NCI-H2029 treated with DMSO at 0.1 percent for 48 hours (cell line): Measurements from ENCODE around the gene ITGAX.
"Not testable (repeated sequence)": the region's sequence is repeated elsewhere in the genome, so short reads cannot be mapped to it uniquely, and the experiment has no call there.

Experiments
- DNase-seq: peaks from one replicate; lab custom pipeline; 2025; lab: John Stamatoyannopoulos, UW

The ITGAX gene

DNA sequence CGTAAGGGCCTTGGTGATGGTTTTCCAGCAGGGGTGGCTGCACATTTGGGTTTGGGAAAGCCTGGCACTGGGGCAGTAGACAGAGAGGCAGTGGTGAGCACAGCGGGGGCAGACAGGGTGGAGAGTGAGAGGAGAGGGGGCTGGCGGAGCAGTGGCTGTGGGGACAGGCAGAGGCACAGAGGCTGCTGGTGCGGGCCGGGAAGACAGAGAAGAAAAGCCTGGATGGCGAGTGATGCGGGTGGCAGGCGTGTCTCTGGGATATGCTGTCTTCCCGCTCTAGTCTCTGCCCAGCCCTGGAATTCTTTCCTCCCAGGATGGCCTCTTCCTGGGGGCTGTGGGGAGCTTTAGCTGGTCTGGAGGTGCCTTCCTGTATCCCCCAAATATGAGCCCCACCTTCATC, 55.1 kb downstream of the ITGAX start:
- no peak for DNase-seq

DNA sequence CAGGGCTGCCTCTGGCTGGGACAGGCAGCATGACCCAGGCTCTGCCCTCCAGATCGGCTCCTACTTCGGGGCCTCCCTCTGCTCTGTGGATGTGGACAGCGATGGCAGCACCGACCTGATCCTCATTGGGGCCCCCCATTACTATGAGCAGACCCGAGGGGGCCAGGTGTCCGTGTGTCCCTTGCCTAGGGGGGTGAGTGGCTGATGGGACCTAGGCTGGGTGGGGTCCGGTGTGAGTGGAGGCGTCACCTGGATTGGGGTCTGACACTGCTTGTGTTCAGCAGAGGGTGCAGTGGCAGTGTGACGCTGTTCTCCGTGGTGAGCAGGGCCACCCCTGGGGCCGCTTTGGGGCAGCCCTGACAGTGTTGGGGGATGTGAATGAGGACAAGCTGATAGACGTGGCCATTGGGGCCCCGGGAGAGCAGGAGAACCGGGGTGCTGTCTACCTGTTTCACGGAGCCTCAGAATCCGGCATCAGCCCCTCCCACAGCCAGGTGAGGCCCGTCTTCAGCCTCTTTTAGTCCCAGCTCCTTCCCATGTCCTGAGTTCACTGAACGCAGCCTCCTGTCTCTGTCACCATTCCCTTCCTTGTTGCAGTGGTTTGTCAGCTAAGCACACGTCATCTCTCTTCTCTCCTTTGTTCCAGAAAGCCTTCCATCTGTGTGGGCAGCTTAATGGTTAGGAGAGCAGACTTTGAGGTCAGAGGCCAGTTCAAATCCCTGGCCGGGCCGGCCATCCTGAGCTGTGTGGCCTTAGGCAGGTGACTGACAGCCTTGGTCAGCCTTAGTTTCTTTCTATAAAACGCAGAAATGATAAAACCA, 56.3 kb downstream of the ITGAX start:
- no peak for DNase-seq

DNA sequence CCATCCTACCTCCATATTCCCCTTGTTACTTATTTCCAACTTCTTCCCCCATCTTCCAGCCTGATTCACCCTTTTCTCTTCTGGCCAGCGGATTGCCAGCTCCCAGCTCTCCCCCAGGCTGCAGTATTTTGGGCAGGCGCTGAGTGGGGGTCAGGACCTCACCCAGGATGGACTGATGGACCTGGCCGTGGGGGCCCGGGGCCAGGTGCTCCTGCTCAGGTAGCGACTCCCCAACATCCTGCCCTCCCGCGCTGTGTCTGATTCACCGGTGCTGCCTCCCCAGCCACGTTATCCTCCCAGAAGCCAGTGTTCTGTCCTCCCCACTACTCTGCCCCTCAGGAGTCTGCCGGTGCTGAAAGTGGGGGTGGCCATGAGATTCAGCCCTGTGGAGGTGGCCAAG, 57.8 kb downstream of the ITGAX start:
- DNase-seq = no peak

- DNase-seq = no peak
Observed at GRCh38 chr16:31413381-31413780, 58.4 kb downstream of the ITGAX start.

GRCh38 chr16:31413943-31414342, 59.0 kb downstream of the ITGAX start:
- no peak for DNase-seq

GRCh38 chr16:31414706-31415105, 59.7 kb downstream of the ITGAX start:
- no peak for DNase-seq

GRCh38 chr16:31416371-31416770, 61.4 kb downstream of the ITGAX start:
- no peak for DNase-seq

DNA sequence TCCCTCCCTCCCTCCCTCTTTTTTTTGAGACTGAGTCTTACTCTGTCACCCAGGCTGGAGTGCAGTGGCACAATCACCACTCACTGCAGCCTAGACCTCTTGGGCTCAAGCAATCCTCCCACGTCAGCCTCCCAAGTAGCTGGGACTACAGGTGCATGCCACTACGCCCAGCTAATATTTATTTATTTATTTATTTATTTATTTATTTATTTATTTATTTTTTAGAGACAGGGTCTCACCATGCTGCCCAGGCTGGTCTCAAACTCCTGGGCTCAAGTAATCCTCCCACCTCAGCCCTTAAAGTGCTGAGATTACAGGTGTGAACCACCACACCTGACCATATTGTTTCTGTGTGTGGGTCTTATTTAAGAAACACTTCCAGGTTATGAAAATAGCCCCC, 62.1 kb downstream of the ITGAX start:
- not testable (repeated sequence) for DNase-seq

DNA sequence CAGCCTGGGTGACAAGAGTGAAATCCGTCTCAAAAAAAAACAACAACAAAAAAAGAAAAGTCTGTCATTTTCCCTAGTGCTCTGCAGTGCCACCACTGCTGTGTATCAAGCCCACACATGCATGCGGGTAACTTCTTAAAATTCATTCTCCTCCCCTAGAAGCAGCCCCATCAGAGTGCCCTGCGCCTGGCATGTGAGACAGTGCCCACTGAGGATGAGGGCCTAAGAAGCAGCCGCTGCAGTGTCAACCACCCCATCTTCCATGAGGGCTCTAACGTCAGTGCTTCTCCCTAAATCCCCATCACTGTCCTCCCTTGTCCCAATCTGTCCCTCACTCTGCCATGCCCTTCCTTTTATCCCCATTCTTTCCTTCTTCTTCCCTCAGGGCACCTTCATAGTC, 62.9 kb downstream of the ITGAX start:
- no peak for DNase-seq

DNA sequence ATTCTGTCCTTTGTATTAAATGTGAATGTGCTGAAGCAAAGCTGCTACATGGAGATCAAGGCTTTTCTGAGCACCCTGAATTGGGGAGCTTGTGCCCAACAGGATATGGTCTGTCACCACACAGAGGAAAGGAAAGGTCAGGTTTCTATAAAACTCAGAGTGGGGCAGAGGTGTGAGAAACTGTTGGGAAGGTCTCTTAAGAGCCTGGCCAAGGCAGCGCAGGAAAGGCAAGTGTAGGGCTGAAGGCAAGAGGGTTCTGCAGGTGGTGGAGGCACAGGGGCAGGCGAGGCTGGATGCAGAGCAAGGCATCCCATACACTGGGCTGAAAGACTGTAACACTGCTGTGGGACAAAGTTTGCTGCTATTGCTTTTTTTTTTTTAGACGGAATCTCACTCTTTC, 65.1 kb downstream of the ITGAX start:
- DNase-seq = no peak

DNA sequence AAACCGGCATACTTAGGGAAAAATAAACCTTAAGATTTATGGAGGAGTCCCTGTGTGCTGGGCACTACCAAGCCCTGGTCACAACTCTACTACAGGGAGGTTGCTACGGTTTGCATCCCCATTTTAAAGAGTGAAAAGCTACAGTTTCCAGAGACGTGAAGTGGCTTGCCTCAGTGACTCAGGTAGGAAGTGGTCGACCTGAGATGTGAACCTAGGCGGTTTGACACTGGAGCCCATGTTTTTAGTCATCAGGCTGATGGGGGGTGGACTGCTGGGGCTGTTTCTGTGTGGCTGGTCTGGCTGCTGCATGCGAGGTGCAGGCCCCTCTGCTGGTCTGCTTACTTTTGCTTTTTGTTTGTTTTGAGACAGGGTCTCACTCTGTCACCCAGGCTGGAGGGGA, 66.6 kb downstream of the ITGAX start:
- DNase-seq = no peak

DNA sequence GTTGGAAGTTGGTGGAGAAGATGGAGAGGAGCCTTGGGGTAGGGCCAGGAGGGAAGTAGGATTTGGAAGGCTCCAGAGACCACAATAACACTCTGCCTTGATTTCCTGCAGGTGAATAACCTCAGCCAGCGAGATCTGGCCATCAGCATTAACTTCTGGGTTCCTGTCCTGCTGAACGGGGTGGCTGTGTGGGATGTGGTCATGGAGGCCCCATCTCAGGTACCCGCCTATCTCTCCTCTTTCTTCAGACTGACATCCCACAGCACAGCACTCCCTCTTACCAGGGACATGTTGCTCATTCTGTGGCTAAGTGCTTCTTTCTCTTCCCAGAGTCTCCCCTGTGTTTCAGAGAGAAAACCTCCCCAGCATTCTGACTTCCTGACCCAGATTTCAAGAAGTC, 68.3 kb downstream of the ITGAX start:
- DNase-seq = no peak

DNA sequence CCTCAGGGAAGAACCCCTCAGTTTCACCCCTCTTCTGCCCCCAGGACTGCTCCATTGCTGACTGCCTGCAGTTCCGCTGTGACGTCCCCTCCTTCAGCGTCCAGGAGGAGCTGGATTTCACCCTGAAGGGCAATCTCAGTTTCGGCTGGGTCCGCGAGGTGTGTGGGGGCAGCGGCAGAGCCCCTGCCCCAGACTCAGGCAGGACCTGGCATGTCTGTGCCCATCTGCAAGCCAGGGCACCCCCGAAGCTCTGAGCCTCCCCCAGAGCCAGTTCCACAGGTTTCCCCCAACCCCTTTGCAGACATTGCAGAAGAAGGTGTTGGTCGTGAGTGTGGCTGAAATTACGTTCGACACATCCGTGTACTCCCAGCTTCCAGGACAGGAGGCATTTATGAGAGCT, 68.8 kb downstream of the ITGAX start:
- no peak for DNase-seq

GRCh38 chr16:31427441-31428278, 72.7 kb downstream of the ITGAX start:
- DNase-seq = no peak

GRCh38 chr16:31428279-31428597, 73.3 kb downstream of the ITGAX start, which contains the start of gene COX6A2:
COX6A2 (minus strand) TSS chr16:31428360; CDS start chr16:31428325, 35 bp downstream.
- no peak for DNase-seq

DNA sequence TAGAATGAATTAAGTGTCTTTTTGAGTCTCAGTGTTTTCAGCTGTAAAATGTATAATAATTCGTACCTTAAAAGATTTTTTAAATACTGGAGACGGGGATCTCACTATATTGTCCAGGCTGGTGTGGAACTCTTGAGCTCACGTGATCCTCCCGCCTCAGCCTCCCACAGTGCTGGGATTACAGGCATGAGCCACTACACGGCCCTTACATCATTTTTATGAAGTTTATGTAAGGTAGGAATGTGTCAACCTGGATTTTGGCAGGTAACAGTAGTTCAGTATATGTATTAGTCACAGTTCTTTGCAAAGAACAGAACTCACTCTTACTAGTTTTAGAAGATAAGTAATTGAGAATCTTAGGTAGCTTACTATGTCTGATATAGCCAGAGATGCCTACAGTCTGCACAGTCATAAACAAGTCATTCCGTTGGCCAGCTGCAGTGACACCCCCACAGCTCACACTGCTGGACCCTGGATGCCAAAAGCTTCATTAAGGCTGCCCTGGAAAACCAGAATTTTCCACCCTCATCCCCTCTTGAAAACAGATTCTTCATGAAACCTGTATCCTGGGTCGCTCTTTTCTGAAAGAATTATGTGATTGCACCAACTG, 73.8 kb downstream of the ITGAX start:
- DNase-seq = no peak

DNA sequence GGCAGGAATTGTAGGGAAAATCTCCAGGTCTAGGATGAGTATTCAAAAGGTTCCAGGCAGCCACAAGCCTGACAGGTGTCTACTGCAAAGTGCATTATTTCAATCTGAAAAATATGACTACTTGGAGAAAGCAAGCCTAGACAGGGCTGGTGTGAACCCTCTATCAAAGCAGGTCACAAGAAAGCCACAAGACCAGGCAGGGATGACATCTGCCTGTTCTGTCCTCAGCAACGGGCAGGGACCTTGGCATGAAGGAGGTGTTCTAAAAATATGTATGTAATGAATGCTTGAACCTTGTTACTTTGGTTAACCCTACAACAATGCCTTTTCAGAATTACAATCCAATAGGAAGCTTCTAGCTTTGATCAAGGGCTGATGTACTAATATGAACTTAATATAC, 74.3 kb downstream of the ITGAX start:
- no peak for DNase-seq

- DNase-seq = no peak
Observed at GRCh38 chr16:31429796-31430195, 74.8 kb downstream of the ITGAX start.

DNA sequence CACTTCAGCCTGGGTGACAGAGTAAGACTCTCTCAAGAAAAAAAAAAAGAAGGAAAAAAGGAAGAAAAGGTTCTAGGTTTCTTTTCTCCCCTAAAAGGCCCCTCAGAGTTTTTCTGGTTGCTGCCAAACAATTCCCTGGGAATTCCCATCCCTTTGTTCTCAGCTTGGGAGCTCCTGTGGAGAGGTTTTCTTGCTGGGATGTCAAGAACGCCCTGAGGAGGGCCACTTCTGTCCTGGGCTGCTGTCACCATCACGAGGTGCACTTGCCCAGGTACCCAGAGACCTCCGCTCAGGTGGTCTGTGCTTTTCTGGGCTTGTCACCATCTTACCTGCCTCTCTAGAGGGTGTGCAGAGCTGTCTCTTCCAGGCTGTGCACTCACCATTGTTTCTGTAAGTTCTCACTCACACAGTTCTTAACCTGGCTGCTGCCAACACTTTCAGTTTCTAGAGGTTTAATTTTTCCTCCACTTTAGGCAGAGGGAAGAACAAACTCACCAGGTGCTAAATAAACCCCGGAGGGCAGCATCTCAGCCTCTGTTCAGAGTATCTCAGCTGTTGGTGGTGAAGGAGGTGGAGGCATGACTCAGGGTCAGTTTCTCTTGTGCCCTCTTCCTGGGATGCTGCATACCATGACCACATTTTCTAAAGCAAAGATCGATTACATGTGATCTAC, 75.5 kb downstream of the ITGAX start:
- no peak for DNase-seq
